HG03097 (cell line): ENCODE results near the gene RREB1.

ENCODE experiments used
- ATAC-seq: cut with Tn5 transposase; IDR thresholded peaks from one replicate; pipeline ENCODE4 v1.9.1; 2021; ENCODE audit not compliant: unreplicated experiment, low FRiP score

RREB1 gene

DNA sequence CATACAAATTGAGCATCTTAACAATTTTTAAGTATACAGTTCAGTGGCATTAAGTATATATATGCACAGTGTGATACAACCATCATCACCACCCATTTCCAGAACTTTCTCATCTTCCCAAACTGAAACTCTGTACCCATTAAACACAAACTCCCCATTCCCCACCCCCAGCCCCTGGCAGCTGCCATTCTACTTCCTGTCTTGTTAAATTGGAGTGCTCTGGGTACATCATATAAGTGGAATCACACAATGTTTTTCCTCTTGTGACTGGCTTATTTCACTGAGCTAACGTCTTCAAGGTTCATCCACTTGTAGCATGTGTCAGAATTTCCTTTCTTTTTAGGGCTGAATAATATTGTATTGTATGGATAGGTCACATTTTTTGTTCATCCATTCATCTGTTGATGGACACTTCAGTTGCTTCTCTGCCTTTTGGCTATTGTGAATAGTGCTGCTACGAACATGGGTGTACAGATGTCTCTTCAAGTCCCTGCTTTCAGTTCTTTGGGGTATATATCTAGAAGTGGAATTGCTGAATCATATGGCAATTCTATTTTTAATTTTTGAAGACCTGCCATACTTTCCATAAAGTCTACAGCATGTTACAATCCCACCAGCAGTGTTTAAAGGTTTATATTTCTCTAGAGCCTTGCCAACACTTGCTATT lies 19.6 kb upstream of the RREB1 start:
- ATAC-seq, result no peak

DNA sequence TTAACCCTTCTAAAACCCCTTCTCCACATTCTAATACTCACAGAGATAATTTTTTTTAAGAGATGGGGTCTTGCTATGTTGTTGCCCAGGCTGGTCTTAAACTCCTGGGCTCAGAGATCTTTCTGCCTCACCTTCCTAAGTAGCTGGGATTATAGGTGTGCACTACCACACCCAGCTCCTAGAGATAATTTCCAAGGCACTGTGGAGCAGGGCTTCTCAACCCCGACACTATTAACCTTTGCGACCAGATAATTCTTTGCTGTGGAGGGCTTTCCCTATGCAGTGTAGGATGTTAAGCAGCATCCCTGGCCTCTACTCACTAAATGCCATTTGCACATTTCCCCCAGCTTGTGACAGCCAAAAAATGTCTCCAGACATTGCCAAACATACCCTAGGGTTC lies 8.8 kb upstream of the RREB1 start:
- ATAC-seq, result no peak

DNA sequence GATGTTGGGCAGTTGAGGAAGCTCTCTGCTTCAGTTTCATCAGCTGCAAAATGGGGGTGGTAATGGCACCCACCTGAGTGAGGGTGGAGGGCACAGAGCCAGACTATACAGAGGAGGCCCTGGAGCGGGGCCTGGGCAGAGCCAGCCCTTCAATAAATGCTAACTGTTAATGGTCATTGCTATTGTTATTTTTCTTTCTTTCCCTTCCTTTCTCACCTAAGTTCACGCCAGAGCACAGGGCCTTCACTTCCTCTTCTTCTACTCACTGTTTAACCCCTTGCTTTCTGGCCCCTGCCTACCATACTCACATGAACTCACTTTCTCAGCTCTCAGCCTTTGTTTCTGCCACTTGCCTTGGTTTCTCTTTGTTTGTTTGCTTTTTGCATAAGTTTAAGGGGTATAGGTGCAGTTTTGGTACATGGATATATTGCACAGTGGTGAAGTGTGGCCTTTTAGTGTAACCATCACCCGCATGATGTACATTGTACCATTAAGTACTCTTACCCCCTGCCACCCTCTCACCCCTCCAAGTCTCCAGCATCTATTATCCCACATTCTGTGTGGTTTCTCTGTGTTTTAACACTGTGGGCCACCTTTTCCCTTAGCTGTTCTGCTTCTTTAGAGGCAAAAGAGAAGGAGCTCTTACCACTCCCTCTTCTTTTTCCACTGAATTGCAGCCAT lies 7.5 kb upstream of the RREB1 start:
- ATAC-seq, result no peak

DNA sequence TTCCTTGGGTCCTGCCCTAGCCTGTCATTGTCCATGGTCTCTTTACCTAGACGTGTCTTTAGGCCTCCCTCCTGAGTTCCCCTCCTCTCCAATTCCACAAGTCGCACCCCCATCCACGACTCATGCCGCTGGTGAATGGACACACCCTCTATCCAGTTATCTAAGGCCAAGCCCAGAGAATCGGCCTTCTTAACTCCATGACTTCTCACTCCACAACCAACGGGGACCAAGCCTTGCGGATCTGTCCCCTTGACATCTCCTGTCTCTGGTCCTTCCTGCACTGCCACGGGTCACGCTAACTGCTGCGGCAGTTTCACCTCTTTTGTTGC lies 7.0 kb upstream of the RREB1 start:
- ATAC-seq, result no peak

DNA sequence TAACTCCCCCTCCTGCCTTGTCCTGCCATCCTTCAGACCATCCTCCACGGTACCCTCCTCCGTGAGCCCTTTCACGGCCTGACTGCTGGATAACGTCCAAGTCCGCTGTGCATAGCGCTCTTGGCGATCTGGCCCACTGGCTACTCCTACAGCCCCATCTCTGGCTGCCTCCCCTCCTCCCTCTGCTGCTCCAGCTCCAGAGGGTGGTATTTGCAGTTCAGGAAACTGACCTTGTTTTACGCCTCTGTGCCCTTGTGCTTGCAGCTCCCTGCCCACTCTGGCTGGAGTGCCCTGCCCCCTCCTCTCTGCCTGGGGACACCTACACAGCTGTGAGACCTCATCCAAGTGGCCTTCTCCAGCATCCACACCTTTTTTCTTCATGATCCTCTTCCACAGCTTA lies 6.5 kb upstream of the RREB1 start:
- ATAC-seq, result no peak

DNA sequence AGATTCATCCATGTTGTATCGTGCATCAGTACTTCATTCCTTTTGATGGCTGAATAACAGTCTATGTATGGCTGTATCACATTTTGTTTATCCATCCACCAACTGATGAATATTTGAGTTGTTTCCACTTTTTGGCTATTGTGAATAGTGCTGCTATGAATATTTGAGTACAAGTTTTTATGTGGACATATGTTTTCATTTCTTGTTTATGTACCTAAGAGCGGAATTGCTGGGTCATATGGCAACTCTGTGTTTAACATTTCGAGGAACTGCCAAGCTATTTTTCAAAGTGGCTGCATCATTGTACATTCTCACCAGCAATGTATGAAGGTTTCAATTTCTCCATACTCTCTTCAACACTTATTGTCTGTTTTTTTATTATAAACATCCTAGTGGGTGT lies 3.0 kb upstream of the RREB1 start:
- ATAC-seq, result no peak

DNA sequence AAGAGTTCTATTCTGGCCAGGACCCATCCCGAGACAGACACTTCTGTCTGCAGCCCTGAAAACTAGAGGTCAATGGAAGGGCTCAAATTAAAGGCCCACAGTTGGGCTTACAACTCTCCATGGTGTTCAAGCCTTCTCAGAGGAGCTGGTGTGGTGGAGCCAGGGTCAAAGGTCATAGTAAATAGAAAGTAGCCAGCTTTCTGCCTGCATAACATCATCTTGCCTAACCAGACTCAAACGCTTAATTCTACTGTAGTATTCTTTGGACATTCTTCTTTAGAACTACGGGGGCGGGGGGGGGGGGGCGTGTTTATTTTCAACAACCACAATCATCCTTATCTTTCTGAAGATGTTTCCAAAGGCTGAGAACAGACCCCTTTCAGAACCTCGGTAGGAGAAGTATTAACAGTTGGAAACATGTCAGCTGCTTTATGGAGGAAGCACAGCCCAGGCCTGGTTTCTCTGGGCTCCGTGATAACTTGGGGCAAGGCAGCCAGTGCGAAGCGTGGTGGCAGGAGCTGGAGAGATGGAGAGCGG lies 1.5 kb upstream of the RREB1 start:
- ATAC-seq, result no peak

DNA sequence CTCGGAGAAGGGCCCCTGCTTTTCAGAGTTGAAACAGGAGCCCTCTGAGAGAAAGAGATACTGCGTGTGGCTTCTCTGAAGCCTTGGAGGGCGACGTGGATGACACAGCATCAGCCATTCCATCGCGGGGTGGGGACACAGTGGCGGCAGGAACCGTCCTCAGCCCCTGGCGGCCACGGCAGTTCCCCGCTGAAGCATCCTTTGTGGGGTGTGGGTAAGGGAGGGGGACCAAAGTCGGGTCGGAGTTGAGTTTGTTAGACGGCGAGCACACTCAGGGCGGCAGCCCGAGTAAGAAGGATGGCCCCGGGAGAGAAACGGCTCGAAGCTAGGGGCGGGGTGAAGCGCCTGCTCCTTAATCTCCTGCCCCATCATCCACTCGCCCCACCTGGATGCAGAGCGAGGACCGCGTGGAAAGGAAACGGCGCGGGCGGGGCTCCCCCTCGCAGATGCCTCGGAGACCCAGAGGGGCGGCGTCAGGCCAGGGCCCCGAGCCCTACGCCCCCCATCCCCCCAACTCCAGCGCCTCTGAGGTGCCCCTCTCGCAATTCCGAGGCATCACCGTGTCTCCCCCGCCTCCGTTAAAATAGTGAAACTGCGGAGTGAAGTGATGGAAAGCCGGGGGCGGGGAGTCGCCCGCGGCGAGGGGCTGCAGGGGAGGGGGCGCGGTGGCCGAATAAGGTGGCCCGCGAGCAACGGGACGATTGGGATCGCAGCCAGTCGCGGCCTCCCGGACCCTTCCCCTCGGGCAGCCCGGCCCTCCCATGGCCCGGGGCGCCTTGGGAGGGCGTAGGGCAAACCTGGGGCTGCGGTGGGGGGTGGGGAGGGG lies 796 bp upstream of the RREB1 start:
- ATAC-seq, result no peak

DNA sequence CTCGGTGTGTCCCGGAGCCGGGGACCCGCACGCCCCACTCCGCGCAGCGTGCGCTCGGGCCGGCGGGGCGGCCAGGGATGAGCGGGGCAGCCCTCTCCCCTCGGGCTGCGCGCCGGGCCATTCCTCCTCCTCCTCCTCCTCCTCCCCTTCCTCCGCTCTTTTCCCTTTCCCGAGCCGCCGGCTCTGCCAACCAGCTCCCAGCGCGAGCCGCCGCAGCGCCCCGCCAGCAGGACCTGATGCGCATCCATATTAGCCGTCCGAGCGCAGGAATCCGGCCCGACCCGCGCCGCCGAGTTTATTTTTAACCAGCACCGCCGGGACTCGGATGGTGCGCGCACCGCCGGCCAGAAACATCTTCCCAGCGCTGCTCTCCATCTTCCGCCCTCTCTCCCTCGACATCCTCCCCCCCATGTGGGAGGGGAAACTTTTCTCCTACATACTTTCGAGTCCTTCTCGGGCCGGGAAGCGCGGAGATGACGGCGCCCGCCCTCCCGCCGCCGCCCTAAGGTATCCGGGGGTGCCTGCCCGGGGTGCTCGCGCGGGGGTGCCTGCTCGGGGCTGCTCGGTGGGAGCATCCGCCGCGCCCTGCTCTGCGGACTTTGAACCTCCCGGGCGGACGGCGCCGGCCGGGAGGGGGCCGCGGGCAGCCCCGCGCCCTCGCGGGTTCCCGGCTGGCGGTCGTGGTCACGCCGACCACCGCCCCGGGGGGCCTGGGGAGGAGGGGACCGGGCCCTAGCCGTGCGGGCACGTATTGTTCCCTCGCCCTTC lies 619 bp downstream of the RREB1 start:
- no peak for ATAC-seq

DNA sequence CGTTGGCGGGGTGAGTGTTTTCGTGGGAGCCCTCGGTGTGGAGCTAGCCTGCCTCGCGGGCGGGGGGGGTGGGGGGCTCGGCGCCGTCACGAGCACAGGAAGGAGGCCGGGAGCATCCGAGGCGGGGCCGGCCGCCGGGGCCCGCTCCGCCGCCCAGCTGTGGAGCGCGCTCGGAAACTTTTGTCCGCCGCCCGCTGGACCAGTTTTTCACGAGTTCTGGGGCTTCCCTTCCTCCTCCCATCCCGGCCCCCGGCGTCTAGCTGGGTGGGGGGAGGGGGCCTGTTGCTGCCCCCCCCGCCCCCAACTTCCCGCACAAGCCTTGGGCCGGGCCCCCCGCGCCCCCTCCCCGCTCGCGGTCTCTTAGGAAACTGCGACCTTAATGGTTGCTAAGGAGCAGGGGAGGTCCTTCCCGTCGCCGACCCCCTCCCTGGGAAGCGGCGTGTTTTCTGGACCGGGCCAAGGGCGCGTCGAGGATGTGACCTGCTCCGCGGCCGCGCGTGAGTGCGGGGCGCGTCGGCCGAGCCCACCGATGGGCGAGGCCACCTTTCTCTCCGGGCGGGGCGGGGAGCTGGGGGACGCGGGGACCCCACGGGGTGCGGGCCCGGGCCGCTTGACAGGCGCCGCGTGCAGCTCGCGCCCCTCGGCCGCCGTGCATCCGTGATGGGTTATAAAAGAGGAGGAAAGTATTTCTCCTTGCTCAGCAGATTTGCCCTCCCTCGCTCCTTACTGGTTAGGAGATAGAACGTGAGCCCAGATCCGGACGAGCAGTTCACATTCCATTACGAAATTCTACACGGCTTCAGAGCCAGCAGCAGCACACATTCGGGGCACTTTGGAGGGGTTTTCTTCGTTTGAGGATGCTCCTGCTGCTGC lies 1.4 kb downstream of the RREB1 start:
- ATAC-seq, result no peak

DNA sequence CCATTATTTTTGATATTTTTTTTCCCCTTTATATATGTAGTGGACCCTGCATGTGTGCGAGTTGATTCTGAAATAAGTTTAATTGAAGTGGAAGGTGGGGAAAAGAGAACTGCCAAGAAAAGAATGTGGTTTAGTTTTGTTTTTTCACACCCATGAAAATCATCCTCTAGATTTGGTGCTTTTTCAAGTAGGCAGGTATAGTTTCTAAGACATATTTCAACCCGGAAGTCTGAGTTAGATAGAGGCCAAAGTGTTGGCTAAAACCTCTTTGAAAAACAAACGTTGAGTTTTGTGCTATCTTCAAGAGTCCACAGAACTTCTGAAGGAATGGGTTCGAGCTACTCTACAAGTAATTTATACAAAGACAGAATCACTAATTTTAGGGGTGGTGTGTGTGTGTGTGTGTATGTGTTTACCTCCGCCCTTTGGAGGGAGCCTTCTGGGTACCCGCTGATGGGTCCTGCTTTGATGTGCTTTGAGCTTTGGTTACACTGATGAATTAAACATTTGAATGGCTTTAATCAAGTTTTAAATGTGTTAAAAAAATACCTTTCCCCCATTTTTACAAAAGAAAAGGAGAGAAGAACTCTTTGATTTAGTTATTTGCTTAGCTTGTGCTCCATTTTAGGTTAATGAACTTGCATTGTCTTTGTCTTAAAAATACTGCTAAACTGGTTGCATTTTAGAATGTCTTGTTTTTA lies 2.5 kb downstream of the RREB1 start:
- ATAC-seq, result no peak

DNA sequence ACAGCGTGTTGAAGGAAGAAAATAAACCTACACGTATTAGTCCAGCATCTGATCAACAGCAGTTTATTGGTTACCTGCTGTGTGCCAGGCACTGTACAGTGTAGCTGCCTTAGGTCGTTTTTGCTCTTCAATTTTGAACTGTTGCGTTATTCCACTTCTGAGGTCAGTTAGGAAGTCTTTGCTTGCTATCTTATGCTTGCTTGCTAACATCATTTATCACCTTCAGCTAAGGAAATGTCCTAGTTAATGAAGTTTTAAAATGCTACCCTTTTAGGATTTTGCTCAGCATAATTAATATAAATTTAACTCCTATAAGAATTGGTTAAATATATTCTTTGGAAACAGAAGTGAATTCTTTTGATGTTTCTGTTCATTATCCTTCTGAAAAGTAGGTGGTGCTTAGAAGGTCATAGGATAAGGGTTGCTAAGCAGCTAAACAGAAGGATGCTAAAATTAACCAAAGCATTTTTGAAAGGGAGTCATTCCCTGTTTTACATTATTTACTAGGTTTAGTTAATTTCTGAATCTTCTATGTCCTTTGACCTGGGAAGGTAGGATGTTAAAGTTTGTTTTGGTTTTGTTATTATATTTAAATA lies 3.4 kb downstream of the RREB1 start:
- no peak for ATAC-seq

DNA sequence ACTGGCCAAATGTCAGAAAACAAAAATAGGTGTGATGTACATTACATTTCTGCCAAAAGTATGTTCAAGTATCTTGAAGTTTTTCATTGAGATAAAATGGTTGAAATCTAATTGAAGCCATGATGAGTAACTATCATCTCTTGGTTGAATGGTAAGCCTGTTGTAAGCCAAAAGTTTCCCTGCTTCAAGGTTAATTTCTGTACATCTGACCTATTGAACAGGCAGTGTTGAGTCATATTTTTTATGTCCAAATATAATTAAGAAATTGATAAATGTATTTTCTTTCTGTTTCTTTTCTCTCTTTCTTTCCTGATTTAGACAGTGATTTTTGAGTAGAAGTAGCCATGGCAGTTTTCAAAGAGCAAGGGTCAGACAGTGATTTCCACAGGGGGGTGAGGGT lies 4.4 kb downstream of the RREB1 start:
- no peak for ATAC-seq

DNA sequence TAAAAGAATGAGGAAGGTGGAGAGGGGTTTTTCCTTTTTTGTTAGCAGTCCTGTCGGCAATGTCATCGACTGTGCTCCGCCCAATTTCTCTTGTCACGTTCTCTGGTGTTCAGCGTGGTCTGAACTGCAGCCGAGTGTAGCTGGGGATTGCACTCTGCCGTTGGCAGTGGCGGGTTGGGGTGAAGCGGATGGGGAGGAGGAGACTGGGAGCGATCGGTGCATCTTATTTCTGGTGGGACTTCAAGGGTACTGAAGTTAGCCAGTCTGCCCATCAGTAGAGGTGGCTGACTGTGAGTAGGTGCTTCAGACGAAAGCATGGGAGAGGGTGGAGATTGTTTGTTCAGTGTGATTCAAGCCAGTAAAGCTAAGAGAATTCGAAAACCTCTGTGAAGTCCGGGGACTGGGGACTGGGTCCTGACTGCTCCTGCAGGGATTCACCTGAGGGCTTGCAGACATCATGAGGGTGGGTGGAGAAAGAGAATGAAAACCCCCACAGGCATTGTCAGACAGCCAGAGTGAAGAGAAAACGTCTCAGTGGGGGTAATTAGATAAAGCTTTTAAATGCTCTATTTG lies 5.1 kb downstream of the RREB1 start:
- ATAC-seq, result no peak

DNA sequence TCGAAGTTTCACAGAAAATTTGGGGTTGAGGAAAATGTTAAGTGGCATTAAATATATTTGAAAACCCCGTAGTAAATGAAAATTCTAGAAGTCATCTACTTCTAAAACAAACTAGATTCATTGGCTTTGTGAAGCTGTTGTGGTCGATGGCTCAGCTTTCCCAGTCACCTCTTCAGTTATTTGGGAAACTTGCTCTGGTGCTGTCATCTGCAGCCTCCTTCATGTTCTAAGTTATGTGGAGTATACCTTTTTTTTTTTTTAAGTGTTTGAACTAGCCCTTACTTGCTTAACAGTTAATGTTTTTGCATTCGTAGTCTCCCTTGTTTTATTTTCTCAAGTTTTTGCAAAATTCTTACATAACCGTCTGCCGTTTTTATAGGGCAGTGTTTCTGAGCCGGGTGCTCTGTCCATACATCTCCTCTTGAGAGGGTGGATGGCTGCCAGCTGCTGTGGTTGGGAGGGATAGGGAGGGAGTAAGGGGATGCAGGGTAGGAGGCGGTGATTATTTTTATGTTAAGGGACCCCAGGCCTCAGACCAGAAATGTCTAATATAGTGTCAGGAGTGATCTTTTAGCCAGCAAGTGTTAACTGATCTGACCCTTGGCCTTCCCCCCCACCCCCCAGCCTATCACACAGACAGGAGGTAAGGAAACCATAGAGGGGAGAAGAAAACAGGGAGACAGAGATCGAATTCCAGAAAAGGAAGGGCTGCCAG lies 7.1 kb downstream of the RREB1 start:
- no peak for ATAC-seq

DNA sequence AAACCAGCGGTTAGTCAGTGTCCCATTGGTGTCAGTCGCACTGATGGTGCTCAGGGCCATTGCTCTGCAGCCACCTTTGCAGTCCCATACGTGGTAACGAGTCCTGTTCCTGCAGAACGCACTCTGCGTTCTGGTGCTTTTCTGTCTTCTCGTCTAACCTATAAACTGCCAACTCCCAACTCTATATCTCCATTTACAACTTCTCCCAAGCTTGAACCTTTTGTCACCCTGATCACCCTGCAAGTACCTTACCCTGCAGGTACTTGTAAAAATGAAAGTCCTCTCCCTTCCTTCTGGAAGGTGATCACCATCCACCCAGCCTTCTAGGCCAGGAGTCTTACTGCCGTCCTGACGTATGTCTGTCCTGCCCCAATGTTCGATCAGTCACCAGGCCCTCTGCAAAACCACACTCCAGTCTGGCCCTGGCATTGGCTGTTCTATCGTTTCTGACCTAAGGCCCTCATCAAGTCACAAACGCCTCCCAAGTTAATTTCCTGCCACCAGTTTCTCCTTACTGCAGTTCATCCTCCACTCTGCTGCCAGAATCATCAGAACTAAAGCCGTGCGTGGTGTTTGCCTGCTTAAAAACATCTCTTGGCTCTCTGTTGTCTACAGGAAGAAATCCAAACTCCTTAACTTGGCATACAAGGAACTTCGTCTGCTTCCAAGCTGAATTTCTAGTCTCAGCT lies 7.9 kb downstream of the RREB1 start:
- no peak for ATAC-seq

DNA sequence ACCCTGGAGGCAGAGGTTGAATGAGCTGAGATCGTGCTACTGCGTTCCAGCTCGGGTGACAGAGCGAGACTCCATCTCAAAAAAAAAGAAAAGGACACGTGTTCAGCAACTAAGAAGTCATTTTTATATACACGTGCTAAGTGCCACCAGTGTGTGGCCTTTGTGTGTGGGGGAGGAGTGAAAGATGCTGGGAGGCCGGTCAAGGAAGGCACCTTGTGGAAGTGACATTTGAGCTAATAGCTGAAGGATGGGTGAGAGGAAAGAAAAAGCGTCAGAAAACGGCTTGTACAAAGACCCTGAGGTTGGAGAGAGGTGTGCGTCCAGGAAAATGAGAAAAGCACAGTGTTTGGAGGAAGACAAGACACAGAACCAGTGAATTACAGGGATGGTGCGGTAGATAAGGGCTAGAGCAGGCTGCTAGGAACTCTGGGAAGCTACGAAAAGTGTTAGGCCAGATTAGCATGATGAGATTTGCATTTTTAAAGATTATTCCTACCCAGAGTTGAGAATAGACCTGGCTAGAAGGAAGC lies 11.6 kb downstream of the RREB1 start:
- ATAC-seq, result no peak
